Measurements from ENCODE around the gene CDK9.
"Not testable (repeated sequence)": the region's sequence is repeated elsewhere in the genome, so short reads cannot be mapped to it uniquely, and the experiment has no call there.

Gene CDK9

DNA sequence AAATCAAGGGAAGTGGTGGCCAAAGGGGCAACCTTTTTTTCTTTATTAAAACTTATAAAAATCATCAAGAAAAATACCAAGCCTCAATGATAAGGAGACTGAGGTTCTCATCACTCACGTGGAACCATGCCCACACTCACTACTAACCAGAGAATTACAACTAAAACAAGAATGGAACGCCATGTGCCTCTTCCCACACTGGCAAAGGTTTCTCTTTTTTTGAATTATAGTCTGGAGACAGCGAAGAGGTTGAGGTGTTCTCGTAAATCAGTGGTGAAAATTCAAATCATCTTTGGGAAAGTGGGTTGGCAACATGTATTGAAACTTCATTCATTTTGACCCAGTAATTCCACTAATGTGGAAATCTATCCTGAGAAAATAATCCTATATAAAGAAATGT lies 36.3 kb downstream of the CDK9 start:
- no peak for TF ChIP-seq POLR2A (IDR thresholded peaks at IDR 0.05; ENCODE audit: low read depth, low read length)
- no peak for FAIRE-seq

DNA sequence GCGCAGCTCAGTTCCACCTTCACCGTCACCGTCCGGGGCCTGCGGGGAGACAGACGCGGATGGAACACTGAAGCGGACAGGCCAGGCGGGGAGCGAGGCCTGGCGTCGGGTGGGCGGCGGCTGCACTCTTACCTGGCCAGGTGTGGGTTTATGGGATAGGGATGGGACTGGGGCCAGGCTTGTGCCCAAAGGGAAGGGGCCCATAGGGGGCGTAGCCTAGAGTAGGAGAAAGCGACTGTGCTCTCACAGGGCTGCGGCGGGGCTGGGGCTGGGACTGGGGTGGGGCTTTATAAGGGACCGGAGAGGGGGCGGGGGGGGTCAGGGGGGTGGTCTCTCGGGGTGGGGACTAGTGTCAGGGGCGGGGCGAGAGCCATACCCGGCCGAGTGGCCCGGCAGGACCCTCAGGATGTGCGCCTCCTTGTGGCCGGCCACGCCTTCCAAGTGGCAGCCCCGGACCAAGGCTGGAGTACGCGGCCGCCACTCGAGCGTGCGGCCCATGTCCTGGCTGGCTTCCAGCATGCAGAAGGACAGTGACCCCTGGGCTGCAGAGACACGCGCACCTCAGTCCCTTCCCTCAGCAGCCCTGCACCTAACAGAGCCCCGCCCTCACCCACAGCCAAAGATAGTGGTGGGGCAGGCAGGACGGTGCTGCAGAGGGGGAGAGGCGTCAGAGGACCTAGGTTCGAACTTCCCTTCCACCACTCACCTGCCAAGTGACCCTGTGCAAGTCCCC lies 39.7 kb downstream of the CDK9 start:
- no peak for FAIRE-seq

More for the DNA sequence above, 36.3 kb downstream of the CDK9 start:
- DNase-seq (ENCODE audit: insufficient read length, low spot score): no peak

GRCh38 chr9:127826253-127826913 lies 40.5 kb downstream of the CDK9 start:
- no peak for FAIRE-seq

More for the DNA sequence above, 39.7 kb downstream of the CDK9 start:
- no peak for TF ChIP-seq POLR2A (IDR thresholded peaks at IDR 0.05; ENCODE audit: low read depth, low read length)
- no peak for DNase-seq (ENCODE audit: insufficient read length, low spot score)

GRCh38 chr9:127828262-127829031 lies 42.6 kb downstream of the CDK9 start:
- no peak for TF ChIP-seq POLR2A (IDR thresholded peaks at IDR 0.05; ENCODE audit: low read depth, low read length)
- FAIRE-seq (no peak), DNase-seq (ENCODE audit: insufficient read length, low spot score) (no peak)

More at GRCh38 chr9:127826253-127826913, 40.5 kb downstream of the CDK9 start:
- TF ChIP-seq POLR2A (IDR thresholded peaks at IDR 0.05; ENCODE audit: low read depth, low read length): no peak
- DNase-seq (ENCODE audit: insufficient read length, low spot score): no peak

- DNase-seq (ENCODE audit: insufficient read length, low spot score) (no peak), FAIRE-seq (no peak)
- no peak for TF ChIP-seq POLR2A (IDR thresholded peaks at IDR 0.05; ENCODE audit: low read depth, low read length)
These were observed 43.5 kb downstream of the CDK9 start for GRCh38 chr9:127829205-127829906.

DNA sequence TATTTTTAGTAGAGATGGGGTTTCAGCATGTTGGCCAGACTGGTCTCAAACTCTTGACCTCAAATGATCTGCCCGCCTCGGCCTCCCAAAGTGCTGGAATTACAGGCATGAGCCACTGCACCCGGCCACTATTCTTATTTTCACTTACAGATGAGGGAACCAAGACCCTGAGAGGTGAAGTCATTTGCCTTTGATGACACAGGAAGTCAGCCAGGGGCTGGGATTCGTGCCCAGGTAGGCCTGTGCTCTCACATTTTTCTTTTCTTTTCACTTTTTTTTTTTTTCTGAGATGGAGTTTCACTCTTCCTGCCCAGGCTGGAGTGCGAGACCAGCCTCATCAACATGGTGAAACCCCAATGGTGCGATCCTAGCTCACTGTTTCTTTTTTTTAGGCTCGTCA lies 46.4 kb downstream of the CDK9 start:
- FAIRE-seq (no peak), DNase-seq (ENCODE audit: insufficient read length, low spot score) (no peak)
- TF ChIP-seq POLR2A (IDR thresholded peaks at IDR 0.05; ENCODE audit: low read depth, low read length): no peak

DNA sequence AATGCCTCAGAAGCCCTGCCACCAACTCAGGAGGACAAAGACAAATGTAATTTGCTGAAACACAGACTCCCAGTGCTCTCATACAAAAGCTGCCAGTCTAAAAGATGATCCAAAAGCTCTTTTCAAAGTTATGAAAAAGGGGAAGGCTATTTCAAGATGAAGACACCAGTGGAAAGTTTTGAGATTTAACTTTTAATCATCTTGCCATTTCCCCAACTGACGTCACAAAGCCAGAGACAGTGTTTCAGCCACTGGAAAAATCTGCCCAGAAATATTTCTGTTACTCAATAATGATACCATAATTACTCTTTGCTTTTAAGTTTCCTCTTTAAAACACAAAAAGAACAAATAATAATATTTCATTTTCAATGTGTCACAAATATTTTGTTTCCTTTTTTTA lies 47.7 kb downstream of the CDK9 start:
- DNase-seq (ENCODE audit: insufficient read length, low spot score) (no peak), FAIRE-seq (no peak)
- TF ChIP-seq POLR2A (IDR thresholded peaks at IDR 0.05; ENCODE audit: low read depth, low read length): no peak

GRCh38 chr9:127835991-127836516 lies 50.2 kb downstream of the CDK9 start:
- no peak for FAIRE-seq
- no peak for TF ChIP-seq POLR2A (IDR thresholded peaks at IDR 0.05; ENCODE audit: low read depth, low read length)
- no peak for DNase-seq (ENCODE audit: insufficient read length, low spot score)

GRCh38 chr9:127836561-127836960 lies 50.7 kb downstream of the CDK9 start:
- not testable (repeated sequence) for FAIRE-seq; DNase-seq (ENCODE audit: insufficient read length, low spot score)

DNA sequence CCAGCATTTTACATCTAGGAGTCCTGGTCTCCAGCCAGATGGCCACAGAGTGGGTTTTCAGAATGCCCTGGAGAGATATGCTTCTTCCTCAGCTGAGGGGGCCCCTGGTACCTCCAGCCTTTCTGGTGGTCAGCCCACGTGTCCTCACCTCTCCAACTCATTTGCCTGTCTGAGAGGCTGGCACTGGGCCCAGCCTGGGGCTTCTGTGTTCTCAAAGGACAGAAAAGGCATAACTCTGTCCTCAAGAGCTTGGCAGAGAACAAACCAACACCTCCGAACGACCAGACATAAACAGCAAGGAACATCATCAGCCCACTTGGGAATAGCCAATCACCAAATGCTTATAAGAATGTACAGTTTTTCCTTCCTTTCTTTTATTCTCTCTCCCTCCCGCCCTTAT lies 51.5 kb downstream of the CDK9 start:
- no peak for TF ChIP-seq POLR2A (IDR thresholded peaks at IDR 0.05; ENCODE audit: low read depth, low read length)
- no peak for FAIRE-seq

GRCh38 chr9:127838375-127839078 lies 52.7 kb downstream of the CDK9 start:
- peak; percentile 95 for FAIRE-seq
- peak; percentile 80 for TF ChIP-seq POLR2A (IDR thresholded peaks at IDR 0.05; ENCODE audit: low read depth, low read length)
- DNase-seq (ENCODE audit: insufficient read length, low spot score): peak; percentile 100

More for the DNA sequence above, 51.5 kb downstream of the CDK9 start:
- no peak for DNase-seq (ENCODE audit: insufficient read length, low spot score)

Measured in H54 (cell line).